Measurements from ENCODE around the gene HJV. TPM values are rescaled to one million over a fixed set of nuclear protein-coding genes. Genes with fewer than 3 reads are reported as not detected.
A peak's percentile ranks its signal among the peaks of the same experiment; 100 is the strongest.

The HJV gene
- polyA plus RNA-seq, 3 donors, result not detected

GRCh38 chr1:145997718-145998023 lies 23.9 kb downstream of the HJV start:
- Mint-ChIP-seq H3K9me3 (peaks cover 0 to 12% (median 2%) of the 10 kb centered on the region in 7 donors), H3K4me1 (peaks cover 60% of the 10 kb centered on the region), H3K27ac (peak overlapping the region; percentile 93 to 99 (median 97)), H3K27me3 (ENCODE audit: low read depth in 3 of 3) (peaks cover 0 to 5% (median 0%) of the 10 kb centered on the region in 3 donors), H3K4me3 (peak overlapping the region; percentile 99 to 100), H3K36me3 (peaks cover 30 to 36% of the 10 kb centered on the region in 2 donors)
- no peak for TF ChIP-seq CTCF (IDR thresholded peaks at IDR 0.05)
- no peak for DNase-seq
- Histone ChIP-seq H3K4me3 (replicated peaks in 1 of 3; ENCODE audit: low read depth in 2 of 3, low read length in 3 of 3) (peak overlapping the region; percentile 87 to 100 (median 99)), H3K4me1 (ENCODE audit: control insufficient read depth in 1 of 2, insufficient read depth in 2 of 2, low read length in 2 of 2) (peaks cover 42 to 65% of the 10 kb centered on the region in 2 donors), H3K4me2 (replicated peaks; ENCODE audit: extremely low read depth, low read length, poor library complexity, severe bottlenecking) (peak overlapping the region; percentile 97), H2AFZ (ENCODE audit: insufficient read depth, low read depth, low read length, poor library complexity, severe bottlenecking) (peak overlapping the region; percentile 82), H3K9ac (ENCODE audit: insufficient read depth, low read length, poor library complexity, severe bottlenecking) (peak overlapping the region; percentile 78), H3K27ac (ENCODE audit: low read depth in 1 of 2, low read length in 2 of 2) (peak overlapping the region in 1 of 2 donors; percentile 78), H3K79me2 (ENCODE audit: insufficient read depth, low read length) (peaks cover 70% of the 10 kb centered on the region), H3K36me3 (replicated peaks in 1 of 2; ENCODE audit: control insufficient read depth in 1 of 2, insufficient read depth in 2 of 2, low read length in 2 of 2) (peaks cover 34 to 35% of the 10 kb centered on the region in 2 donors), H4K20me1 (ENCODE audit: insufficient read depth, low read length) (peaks cover 38% of the 10 kb centered on the region), H3K27me3 (ENCODE audit: control insufficient read depth in 2 of 2, insufficient read depth in 2 of 2, low read length in 2 of 2) (no peaks in the 10 kb centered on the region), H3K9me3 (replicated peaks in 1 of 2; ENCODE audit: control insufficient read depth in 1 of 2, insufficient read depth in 1 of 2, low read length in 2 of 2) (no peaks in the 10 kb centered on the region)
- WGBS (ENCODE audit: insufficient coverage), result no CpG with 5 or more reads among the region's 3 CpGs
- intact Hi-C loops (cut with micrococcal nuclease), result loop anchor here in 1 of 2 donors (2.0 to 5.0 kb wide), 2 partner anchors 13 to 35 kb away; partner anchors contain the start of genes ANKRD34A and POLR3GL

DNA sequence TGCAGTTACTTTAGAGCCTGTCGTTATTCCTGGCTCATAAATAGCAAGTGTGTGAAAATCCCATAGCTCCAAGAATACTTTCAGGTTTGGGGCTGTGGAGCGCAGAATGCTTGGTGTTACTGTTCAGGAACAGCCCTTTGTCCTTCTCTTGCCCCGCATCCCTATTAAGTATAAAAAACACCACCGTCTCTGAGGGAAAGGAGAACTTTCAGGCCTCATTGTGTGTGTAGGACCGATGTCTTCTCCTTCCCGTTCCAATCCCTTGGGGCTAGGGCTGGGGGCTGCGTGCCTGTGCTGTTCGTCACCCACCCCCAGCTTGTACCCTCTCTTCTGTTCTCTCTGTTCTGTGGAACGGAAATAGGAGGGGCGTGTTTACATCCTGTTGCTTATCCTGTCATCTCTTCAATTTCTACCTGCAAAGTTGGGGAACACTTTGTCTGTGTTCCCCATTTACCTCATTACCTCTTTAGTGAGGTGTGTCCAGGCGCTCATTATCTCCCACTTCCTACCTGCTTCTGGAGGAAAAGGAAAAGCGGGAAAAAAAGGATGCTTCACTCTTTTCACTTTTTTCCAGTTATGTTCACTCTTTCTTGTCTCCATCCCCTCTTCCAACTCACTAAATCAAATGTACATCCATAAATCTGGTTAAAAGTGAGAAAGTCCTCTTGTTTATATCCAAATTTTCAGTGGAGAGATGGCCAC lies 24.4 kb downstream of the HJV start:
- peaks cover 43% of the 10 kb centered on the region for H4K20me1 ChIP-seq (ENCODE audit: insufficient read depth, low read length)
- Mint-ChIP-seq H3K27ac (peak overlapping the region; percentile 93 to 99 (median 97)), H3K4me1 (peaks cover 65% of the 10 kb centered on the region), H3K36me3 (peaks cover 35 to 40% of the 10 kb centered on the region in 2 donors), H3K9me3 (peaks cover 0 to 12% (median 2%) of the 10 kb centered on the region in 7 donors), H3K4me3 (peak overlapping the region; percentile 99 to 100), H3K27me3 (ENCODE audit: low read depth in 3 of 3) (peaks cover 0 to 5% (median 0%) of the 10 kb centered on the region in 3 donors)
- H3K9ac ChIP-seq (ENCODE audit: insufficient read depth, low read length, poor library complexity, severe bottlenecking), result peak overlapping the region; percentile 78
- H3K4me1 ChIP-seq (ENCODE audit: control insufficient read depth in 1 of 2, insufficient read depth in 2 of 2, low read length in 2 of 2), result peaks cover 45 to 70% of the 10 kb centered on the region in 2 donors
- TF ChIP-seq CTCF (IDR thresholded peaks at IDR 0.05), result no peak
- no peaks in the 10 kb centered on the region for H3K27me3 ChIP-seq (ENCODE audit: control insufficient read depth in 2 of 2, insufficient read depth in 2 of 2, low read length in 2 of 2)
- H3K4me3 ChIP-seq (replicated peaks in 1 of 3; ENCODE audit: low read depth in 2 of 3, low read length in 3 of 3), result peak overlapping the region; percentile 87 to 100 (median 99)
- peak overlapping the region; percentile 63 to 78 for H3K27ac ChIP-seq (ENCODE audit: low read depth in 1 of 2, low read length in 2 of 2)
- H3K79me2 ChIP-seq (ENCODE audit: insufficient read depth, low read length), result peaks cover 75% of the 10 kb centered on the region
- peak overlapping the region; percentile 82 for H2AFZ ChIP-seq (ENCODE audit: insufficient read depth, low read depth, low read length, poor library complexity, severe bottlenecking)
- peak overlapping the region; percentile 97 for H3K4me2 ChIP-seq (replicated peaks; ENCODE audit: extremely low read depth, low read length, poor library complexity, severe bottlenecking)
- intact Hi-C loops (cut with micrococcal nuclease), result loop anchor here in 1 of 2 donors (2.0 to 5.0 kb wide), 2 partner anchors 14 to 35 kb away; partner anchors contain the start of genes ANKRD34A and POLR3GL
- no peaks in the 10 kb centered on the region for H3K9me3 ChIP-seq (replicated peaks in 1 of 2; ENCODE audit: control insufficient read depth in 1 of 2, insufficient read depth in 1 of 2, low read length in 2 of 2)
- WGBS (ENCODE audit: insufficient coverage), result no CpG with 5 or more reads among the region's 12 CpGs
- peak in 2 of 3 donors; percentile 31 to 35 for DNase-seq
- peaks cover 39 to 40% of the 10 kb centered on the region in 2 donors for H3K36me3 ChIP-seq (replicated peaks in 1 of 2; ENCODE audit: control insufficient read depth in 1 of 2, insufficient read depth in 2 of 2, low read length in 2 of 2)
